Activated CD4-positive, alpha-beta T cell treated with anti-CD3 and anti-CD28 coated beads, Interleukin-2, amount 50 U/mL, for 24 hours (primary cell): ENCODE data around the gene DACH2.
"Not testable (repeated sequence)": the region's sequence is repeated elsewhere in the genome, so short reads cannot be mapped to it uniquely, and the experiment has no call there.

ENCODE experiments used
- DNase-seq, 2 donors: peaks; one replicate each; pipeline ENCODE4 v3.0.0-alpha.2; 2020; ENCODE audit warnings: low read depth in 1 of 2, low spot score in 1 of 2

The DACH2 gene

DNA sequence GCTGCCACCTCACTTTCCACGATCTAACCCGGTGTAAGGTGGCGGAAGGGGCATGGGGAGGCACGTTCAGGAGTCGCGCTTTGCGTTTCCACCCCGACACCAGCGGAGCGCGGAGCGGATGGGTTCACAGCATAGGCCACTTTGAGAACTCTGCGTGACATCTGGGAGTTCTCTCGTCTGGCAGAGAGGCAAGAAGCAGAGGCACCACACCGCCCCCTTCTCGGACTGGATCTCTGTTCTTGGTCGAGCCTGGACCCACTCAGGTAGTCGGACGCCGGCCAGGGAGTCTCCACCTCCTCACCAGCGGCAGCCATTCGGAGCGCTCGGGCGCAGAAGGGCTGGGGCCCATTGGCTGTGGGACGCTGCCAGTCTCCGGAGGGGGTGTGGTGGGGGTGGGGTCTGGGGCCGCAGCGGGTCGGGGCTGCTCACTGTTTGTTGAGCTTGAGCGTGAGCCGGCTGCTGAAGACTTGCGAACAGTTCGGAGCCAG, at the start of gene DACH2:
TSS of gene DACH2 (plus strand) at position 428 of the 488 bp plus-strand sequence.
- DNase-seq: peak in 1 of 2 donors; percentile 19

GRCh38 chrX:86102341-86102740, 45.9 kb upstream of the DACH2 start:
- no peak for DNase-seq

GRCh38 chrX:86103061-86103460, 45.2 kb upstream of the DACH2 start:
- no peak for DNase-seq

DNA sequence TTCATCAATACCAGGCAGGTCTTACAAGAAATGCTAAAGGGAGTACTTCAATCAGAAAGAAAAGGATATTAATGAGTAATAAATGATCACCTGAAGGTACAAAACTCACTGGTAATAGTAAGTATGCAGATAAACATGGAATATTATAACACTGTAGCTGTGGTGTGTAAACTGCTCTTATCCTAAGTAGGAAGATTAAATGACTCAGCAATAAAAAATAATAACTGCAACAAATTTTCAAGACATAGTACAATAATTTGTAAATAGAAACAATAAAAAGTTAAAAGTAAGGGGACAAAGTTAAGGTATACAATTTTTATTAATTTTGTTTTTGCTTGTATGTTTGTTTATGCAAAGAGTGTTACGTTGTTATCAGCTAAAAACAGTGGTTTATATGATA, 43.7 kb upstream of the DACH2 start:
- DNase-seq: no peak

GRCh38 chrX:86121916-86122315, 26.3 kb upstream of the DACH2 start:
- DNase-seq: no peak

DNA sequence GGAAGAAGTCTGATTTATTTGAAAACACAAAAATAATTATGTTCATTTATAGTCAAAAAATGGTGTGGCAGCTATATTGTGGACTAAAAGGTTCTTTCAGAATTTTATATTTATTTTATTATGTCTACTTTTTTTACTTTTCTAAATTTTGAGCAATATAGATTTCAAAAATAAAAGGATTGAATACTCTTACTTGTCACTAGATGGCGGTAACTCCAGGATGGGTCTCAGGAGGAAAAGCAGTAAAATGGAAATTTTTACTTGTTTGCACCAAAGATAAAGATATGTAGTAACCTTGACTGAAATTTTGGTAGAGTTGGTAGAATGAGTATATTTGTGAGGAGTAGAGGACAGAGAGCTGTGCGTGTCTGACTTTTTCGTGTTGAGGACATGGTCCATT, 14.5 kb upstream of the DACH2 start:
- DNase-seq: no peak

DNA sequence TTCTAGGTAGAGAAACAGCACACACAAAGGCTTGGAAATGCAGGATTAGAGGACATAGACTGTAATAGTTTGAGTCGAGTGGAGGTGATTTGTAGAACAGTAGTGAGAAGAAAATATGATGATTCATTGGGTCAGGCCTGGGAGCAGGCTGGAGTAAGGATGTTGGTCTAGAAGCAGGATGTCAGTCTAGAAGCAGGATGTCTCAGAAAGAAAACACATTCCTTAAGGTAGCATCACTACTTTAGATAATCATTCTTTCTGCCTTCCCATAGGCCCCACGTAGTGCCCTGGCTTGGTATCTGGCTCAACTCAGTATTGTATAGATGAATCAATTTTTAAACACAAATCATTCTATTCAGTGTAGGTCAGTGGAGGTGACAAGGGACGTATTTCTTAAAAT, 11.2 kb upstream of the DACH2 start:
- DNase-seq: no peak

DNA sequence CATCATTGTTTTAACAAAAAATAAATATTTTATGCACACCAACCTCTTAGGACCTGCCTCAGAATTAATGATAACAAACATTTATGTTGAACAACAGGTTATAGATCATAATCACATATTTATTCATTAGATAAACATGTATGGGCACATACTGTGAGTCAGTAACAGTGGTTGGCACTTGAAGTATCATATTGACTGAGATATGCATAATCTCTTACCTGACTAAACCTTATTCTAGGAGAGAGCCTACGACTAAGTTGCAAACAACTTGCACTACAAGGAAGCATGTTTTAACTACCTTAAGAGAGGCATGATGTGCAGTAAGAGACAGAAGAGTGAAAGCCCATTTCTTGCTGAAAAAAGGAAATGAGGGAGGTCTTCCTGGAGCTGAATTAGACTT, 6.5 kb upstream of the DACH2 start:
- no peak for DNase-seq

GRCh38 chrX:86146102-86146501, 2.1 kb upstream of the DACH2 start:
- DNase-seq: no peak

DNA sequence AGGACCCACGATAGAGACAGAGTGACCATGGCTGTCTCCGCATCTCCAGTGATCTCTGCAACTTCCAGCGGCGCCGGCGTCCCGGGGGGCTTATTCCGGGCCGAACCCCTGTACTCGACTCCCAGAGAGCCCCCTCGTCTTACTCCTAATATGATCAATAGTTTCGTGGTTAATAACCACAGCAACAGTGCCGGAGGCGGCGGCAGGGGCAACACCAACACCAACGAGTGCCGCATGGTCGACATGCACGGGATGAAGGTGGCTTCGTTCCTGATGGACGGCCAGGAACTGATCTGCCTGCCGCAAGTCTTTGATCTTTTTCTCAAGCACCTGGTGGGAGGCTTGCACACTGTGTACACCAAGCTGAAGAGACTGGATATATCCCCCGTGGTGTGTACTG, 343 bp downstream of the DACH2 start:
- DNase-seq: no peak

DNA sequence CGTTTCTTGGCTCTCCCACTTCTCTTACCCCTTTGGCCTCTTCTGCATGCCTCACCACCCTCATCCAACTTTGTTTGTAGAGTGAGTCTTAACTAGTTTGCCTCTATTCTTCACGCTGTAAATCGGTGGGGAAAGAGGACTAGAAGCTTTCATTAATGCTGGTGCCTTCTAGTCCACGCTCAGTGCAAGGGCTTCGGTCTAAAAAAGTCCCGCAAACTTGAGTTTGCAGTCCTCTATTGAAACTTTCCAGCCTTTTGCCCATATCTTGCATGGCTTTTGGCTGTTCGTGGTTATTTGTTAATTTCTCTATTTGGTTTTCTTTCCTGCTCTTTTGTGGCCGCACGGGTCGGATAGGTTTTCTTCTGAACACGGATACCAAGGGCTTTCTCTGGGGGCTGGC, 868 bp downstream of the DACH2 start:
- DNase-seq: no peak

- DNase-seq: no peak
These were observed 6.3 kb downstream of the DACH2 start for GRCh38 chrX:86154553-86154952.

DNA sequence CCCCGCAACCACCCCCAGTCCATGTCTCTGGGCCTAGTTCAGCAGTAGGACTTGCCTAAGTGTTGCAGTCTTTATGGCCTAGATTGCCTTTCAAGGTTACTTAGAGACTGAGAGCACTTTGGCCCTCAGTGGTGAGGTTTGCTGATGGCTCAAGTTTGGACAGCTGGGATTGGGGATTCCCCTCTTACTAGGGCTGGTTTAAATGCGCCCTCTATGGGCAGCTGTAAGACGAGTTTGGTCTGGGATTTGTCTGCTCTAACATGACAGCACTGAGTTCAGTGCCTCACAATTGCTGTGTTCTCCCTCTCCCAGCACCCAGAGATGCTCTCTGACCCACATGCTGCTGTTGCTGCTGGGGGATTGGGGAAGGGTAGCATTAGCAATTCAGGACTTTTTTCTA, 23.1 kb downstream of the DACH2 start:
- no peak for DNase-seq

GRCh38 chrX:86178906-86179305, 30.7 kb downstream of the DACH2 start:
- DNase-seq: no peak

- DNase-seq: not testable (repeated sequence)
These were observed 33.1 kb downstream of the DACH2 start for GRCh38 chrX:86181325-86181724.

- no peak for DNase-seq
These were observed 44.6 kb downstream of the DACH2 start for GRCh38 chrX:86192827-86193226.

DNA sequence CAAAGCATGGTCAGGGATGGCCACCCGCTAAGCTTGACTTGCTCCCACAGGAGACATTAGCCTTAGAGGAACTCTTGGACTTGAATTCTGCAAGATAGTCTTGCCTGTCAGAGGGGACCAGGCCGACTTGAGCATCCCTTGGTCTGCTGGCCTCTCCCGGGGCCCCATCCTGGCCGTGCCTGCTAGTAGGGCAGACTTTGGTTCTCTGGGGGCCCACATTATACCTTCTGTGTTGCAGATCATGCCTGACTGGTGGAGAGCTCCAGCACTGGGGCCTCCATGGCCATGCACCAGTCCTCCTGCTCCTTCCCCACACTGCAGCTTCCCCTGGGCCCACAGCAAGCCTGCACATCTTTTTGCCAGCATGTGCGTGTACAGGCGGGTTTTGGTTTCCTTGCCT, 46.5 kb downstream of the DACH2 start:
- DNase-seq: no peak

- DNase-seq: no peak
These were observed 47.1 kb downstream of the DACH2 start for GRCh38 chrX:86195343-86195742.

DNA sequence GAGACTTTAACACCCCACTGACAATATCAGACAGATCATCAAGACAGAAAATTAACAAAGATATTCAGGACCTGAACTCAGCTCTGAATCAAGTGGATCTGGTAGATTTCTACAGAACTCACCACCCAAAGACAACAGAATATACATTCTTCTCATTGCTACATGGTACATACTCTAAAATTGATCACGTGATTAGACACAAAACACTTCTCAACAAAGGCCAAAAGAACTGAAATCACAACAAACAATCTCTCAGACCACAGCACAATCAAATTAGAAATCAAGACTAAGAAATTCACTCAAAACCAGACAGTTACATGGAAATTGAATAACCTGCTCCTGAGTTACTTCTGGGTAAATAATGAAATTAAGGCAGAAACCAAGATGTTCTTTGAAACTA, 49.6 kb downstream of the DACH2 start:
- no peak for DNase-seq

- no peak for DNase-seq
These were observed 62.5 kb downstream of the DACH2 start for GRCh38 chrX:86210772-86211171.

GRCh38 chrX:86215260-86215659, 67.0 kb downstream of the DACH2 start:
- no peak for DNase-seq

DNA sequence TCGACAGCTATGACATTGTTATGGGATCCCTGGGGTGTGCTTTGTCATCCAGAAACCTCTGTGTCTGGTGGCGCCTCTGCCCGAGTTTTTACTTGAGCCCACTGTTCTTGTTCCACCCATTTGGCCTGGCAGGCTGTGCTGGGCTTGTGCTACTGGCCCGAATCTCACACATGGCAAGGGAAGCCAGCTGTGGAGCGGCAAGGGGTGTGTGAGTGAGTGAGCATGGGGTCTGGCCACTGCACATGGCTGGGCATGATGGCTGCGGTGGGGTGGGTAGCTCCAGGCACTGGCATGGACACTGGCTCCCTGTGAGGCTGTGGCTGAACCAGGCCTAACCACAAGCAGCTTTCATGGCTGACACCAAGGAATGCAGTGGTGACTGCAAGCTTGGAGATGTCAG, 89.2 kb downstream of the DACH2 start:
- no peak for DNase-seq

- DNase-seq: no peak
These were observed 93.3 kb downstream of the DACH2 start for GRCh38 chrX:86241547-86241946.

GRCh38 chrX:86263526-86263925, 115.3 kb downstream of the DACH2 start:
- DNase-seq: no peak
